GM10248 (cell line): Measurements from ENCODE around the gene SLC29A1.
"Not testable (repeated sequence)": the region's sequence is repeated elsewhere in the genome, so short reads cannot be mapped to it uniquely, and the experiment has no call there.

Experiments
- CTCF ChIA-PET: fragments of 300-600 bp; sonication (Branson Sonifier 250); formaldehyde crosslinking; extraction: SDS; loops from one replicate; lab custom pipeline; 2021; ENCODE audit warnings: antibody characterized with exemption; lab: Yijun Ruan, JAX
- POLR2A ChIA-PET: fragments of 350-650 bp; sonication (Branson Sonifier 250); formaldehyde crosslinking; extraction: SDS; loops from one replicate; lab custom pipeline; 2020; ENCODE audit warnings: antibody characterized with exemption; lab: Yijun Ruan, JAX
- DNase-seq: peaks from one replicate; pipeline ENCODE4 v3.0.0; 2012; ENCODE audit errors: extremely low spot score
- TF ChIP-seq, protein P1 (sequence below): IDR thresholded peaks from 2 replicates; pipeline ENCODE4 v1.5.1; 2012; ENCODE audit warnings: mild to moderate bottlenecking, low read depth; ENCODE audit errors: extremely low read depth, missing control alignments, control extremely low read depth

SLC29A1 gene

DNA sequence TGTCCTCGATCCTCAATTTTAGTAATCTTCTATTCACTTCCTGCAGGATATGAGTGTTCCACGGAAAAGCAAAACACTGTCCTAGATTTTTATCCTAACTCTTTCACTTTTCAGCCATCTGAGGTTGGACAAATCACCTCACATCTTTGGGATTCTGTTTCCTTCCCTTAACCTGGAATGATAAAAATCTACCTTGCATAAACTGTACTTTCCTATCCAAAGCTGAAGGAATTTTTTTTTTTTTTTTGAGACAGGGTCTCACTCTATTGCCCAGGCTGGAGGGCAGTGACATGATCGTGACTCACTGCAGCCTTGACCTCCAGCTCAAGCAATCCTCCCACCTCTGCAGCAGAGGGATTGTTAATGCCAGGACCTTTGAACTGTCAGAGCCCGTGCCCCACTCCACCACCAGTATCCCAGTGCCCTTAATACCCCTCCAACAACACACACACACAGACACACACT is 44.3 kb upstream of the SLC29A1 start:
- no peak for DNase-seq
- TF ChIP-seq, protein P1, sequence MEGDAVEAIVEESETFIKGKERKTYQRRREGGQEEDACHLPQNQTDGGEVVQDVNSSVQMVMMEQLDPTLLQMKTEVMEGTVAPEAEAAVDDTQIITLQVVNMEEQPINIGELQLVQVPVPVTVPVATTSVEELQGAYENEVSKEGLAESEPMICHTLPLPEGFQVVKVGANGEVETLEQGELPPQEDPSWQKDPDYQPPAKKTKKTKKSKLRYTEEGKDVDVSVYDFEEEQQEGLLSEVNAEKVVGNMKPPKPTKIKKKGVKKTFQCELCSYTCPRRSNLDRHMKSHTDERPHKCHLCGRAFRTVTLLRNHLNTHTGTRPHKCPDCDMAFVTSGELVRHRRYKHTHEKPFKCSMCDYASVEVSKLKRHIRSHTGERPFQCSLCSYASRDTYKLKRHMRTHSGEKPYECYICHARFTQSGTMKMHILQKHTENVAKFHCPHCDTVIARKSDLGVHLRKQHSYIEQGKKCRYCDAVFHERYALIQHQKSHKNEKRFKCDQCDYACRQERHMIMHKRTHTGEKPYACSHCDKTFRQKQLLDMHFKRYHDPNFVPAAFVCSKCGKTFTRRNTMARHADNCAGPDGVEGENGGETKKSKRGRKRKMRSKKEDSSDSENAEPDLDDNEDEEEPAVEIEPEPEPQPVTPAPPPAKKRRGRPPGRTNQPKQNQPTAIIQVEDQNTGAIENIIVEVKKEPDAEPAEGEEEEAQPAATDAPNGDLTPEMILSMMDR, result no peak
- CTCF ChIA-PET, result interaction anchor here (1.3 kb wide), 1 partner anchor 10 kb away, joined by 4 read pairs; no protein-coding TSS in a partner anchor
- POLR2A ChIA-PET, result no interaction called here

DNA sequence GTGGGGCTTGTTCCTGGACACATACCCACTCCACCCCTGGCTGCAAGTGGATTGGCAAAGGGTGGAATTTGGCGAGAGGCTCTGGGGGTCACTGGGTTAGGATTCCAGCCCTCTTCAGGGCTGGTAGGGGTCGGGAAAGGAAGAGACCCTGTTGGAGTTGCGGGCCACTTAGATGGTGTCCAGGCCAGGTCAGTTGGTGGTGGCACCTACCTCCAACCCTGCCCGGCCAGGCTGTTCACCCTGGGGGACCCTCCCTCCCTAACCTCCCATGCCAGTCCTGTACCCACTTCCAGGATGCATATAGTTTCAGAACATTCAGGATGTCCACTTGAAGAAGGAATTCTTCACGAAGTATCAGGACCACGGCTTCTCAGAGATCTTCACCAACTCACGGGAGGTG is 43.7 kb upstream of the SLC29A1 start:
- TF ChIP-seq, protein P1, result no peak
- no peak for DNase-seq
- ChIA-PET CTCF (interaction anchor here (1.1 to 1.7 kb wide), 2 partner anchors 8 to 66 kb away, joined by 5 to 7 read pairs; no protein-coding TSS in a partner anchor), POLR2A (no interaction called here)

DNA sequence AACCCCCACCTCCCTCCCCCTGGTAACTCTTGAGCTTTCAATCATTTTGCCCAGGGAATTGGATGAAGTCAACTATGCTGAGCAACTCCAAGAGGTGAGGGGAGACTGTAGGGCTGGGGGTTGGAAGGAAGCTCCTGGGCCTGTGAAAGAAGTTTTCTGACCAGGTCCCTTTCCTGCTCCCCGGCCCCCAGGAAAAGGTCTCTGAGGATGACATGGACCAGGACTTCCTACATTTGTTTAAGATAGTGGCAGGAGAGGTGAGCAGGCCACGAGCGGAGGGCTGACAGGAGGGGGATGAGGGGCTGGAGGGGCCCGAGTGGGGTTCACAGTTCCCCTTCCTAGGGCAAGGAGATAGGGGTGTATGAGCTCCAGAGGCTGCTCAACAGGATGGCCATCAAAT is 43.0 kb upstream of the SLC29A1 start:
- POLR2A ChIA-PET, result interaction anchor here (0.6 kb wide), 1 partner anchor 551 kb away, joined by 6 read pairs; the partner anchor contains the start of gene GTPBP2
- CTCF ChIA-PET, result interaction anchor here (1.0 to 1.7 kb wide), 3 partner anchors 8 to 66 kb away, joined by 3 to 7 read pairs (median 5); no protein-coding TSS in a partner anchor
- no peak for DNase-seq
- TF ChIP-seq, protein P1, result no peak

DNA sequence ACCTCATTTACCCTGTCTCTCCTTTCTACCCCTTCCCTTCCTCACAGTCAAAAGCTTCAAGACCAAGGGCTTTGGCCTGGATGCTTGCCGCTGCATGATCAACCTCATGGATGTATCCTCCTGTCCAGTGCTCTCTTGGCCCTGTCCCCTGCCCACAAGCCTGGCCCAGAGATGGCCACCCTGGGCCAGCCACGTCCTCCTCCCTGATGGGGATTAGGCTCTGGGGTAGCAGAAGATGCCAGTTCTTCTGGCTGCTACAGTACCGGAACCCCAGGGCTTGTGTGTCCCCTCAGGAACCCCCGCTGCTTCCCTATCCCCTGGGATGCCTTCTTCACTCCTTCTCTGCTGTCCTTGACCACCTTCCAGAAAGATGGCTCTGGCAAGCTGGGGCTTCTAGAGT is 42.5 kb upstream of the SLC29A1 start:
- TF ChIP-seq, protein P1, result no peak
- ChIA-PET POLR2A (interaction anchor here (0.6 kb wide), 1 partner anchor 552 kb away, joined by 6 read pairs; the partner anchor contains the start of gene GTPBP2), CTCF (interaction anchor here (1.0 to 1.7 kb wide), 3 partner anchors 9 to 65 kb away, joined by 3 to 7 read pairs (median 5); no protein-coding TSS in a partner anchor)
- no peak for DNase-seq

DNA sequence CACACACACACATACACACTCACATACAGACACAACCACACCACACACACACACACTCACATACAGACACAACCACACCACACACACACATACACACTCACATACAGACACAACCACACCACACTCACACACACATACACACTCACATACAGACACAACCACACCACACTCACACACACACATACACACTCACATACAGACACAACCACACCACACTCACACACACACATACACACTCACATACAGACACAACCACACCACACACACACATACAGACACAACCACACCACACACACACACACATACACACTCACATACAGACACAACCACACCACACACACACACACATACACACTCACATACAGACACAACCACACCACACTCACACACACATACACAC is 41.6 kb upstream of the SLC29A1 start:
- DNase-seq, POLR2A ChIA-PET: not testable (repeated sequence)
- CTCF ChIA-PET, result interaction anchor here (1.3 kb wide), 1 partner anchor 52 kb away, joined by 4 read pairs; no protein-coding TSS in a partner anchor

DNA sequence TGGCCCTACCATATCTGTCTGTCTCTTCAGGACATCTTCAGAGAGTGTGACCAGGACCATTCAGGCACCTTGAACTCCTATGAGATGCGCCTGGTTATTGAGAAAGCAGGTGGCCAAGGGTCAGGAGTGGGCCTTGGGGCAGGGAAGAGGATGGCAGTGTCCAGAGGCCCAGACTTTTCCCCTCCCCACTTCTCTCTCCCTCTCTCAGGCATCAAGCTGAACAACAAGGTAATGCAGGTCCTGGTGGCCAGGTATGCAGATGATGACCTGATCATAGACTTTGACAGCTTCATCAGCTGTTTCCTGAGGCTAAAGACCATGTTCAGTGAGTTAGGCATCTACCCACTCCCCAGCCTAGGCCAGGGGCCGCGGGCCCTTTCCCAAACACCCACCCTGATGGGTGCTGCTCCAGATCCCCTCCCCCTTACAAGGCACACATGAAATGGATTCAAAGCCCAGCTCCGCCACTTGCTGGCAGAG is 40.4 kb upstream of the SLC29A1 start:
- POLR2A ChIA-PET, result no interaction called here
- TF ChIP-seq, protein P1, result no peak
- CTCF ChIA-PET, result interaction anchor here (0.6 to 1.3 kb wide), 3 partner anchors 10 to 51 kb away, joined by 3 to 5 read pairs (median 4); no protein-coding TSS in a partner anchor
- no peak for DNase-seq

DNA sequence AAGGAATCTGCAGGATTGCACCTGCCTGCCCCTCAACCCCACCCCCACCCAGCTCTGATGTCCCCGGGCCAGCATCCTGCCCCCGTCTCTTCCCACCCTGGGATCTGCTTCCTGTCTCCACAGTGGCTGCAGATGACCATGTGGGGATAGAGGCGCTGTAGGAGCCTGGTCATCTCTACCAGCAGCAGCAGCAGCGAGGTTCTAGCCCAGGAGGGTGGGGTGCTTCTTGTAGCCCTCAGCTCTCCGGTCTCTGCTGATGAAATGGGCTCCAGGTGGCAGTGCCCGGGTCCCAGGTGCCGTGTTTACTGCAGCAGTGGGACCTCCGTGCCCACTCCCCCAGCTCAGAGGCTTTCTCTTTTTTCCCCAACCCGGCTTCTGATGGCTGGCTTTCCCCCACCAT is 39.6 kb upstream of the SLC29A1 start:
- CTCF ChIA-PET, result interaction anchor here (0.6 to 3.8 kb wide), 2 partner anchors 11 to 12 kb away, joined by 3 to 27 read pairs; no protein-coding TSS in a partner anchor
- POLR2A ChIA-PET, result no interaction called here
- DNase-seq, result no peak
- TF ChIP-seq, protein P1, result no peak

DNA sequence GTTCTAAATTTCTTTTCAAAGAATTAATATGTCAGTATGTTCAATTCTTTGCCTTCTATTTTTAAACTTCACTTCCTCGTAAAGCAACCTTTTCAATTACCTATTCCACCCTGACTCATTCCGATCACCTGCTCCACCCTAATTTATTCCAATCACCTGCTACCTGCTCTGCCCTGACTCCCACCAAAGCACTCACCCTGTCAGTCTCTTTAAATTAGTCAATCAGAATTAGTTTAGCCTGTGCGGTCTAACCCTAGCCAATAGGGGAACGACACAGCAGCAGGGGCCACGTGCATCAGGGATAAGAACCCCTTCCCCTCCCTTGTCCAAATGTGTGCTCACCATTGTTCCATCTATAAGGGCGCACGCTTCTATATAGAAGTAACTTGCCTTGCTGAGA is 38.0 kb upstream of the SLC29A1 start:
- not testable (repeated sequence) for DNase-seq
- ChIA-PET POLR2A (interaction anchor here (0.9 kb wide), 1 partner anchor 68 kb away, joined by 3 read pairs; no protein-coding TSS in a partner anchor), CTCF (interaction anchor here (1.0 to 3.8 kb wide), 6 partner anchors 8 to 52 kb away, joined by 3 to 27 read pairs (median 5); no protein-coding TSS in a partner anchor)
